SJCRH30 (cell line): Measurements from ENCODE around the gene RALGPS1. TPM values are rescaled to one million over a fixed set of nuclear protein-coding genes. Genes with fewer than 3 reads are reported as not detected.

Source experiments
- DNase-seq, 2 experiments: peaks; one replicate each; pipeline ENCODE4 v3.0.0-alpha.2; 2015 to 2020
- H3K27ac ChIP-seq: fragments of 250-450 bp; sonication (Bioruptor Pico); 2 replicates; pipeline ENCODE4 v1.5.1; 2020; ENCODE audit warnings: mild to moderate bottlenecking, moderate library complexity
- H3K27me3 ChIP-seq: fragments of 250-450 bp; sonication (Bioruptor Pico); 2 replicates; pipeline ENCODE4 v1.5.1; 2020; ENCODE audit warnings: mild to moderate bottlenecking, moderate library complexity
- H3K36me3 ChIP-seq: fragments of 250-450 bp; sonication (Bioruptor Pico); 2 replicates; pipeline ENCODE4 v1.5.1; 2020; ENCODE audit warnings: mild to moderate bottlenecking, moderate library complexity
- H3K4me1 ChIP-seq: fragments of 250-450 bp; sonication (Bioruptor Pico); 2 replicates; pipeline ENCODE4 v1.5.1; 2020; ENCODE audit warnings: mild to moderate bottlenecking, moderate library complexity
- H3K4me3 ChIP-seq: fragments of 250-450 bp; sonication (Bioruptor Pico); 2 replicates; pipeline ENCODE4 v1.5.1; 2020; ENCODE audit warnings: mild to moderate bottlenecking, moderate library complexity
- H3K9me3 ChIP-seq: fragments of 250-450 bp; sonication (Bioruptor Pico); replicated peaks from 2 replicates; pipeline ENCODE4 v1.5.1; 2020; ENCODE audit warnings: mild to moderate bottlenecking, moderate library complexity
- total RNA-seq: library from RNA; depleted of rRNA; stranded (reverse); fragments of >200 nt; shearing (Covaris generic); gene quantifications from 2 replicates; pipeline ENCODE4 v1.2.3, GENCODE V29; 2014

Gene RALGPS1
- total RNA-seq, 1 experiment from 2014 or later = 1.8 TPM

DNA sequence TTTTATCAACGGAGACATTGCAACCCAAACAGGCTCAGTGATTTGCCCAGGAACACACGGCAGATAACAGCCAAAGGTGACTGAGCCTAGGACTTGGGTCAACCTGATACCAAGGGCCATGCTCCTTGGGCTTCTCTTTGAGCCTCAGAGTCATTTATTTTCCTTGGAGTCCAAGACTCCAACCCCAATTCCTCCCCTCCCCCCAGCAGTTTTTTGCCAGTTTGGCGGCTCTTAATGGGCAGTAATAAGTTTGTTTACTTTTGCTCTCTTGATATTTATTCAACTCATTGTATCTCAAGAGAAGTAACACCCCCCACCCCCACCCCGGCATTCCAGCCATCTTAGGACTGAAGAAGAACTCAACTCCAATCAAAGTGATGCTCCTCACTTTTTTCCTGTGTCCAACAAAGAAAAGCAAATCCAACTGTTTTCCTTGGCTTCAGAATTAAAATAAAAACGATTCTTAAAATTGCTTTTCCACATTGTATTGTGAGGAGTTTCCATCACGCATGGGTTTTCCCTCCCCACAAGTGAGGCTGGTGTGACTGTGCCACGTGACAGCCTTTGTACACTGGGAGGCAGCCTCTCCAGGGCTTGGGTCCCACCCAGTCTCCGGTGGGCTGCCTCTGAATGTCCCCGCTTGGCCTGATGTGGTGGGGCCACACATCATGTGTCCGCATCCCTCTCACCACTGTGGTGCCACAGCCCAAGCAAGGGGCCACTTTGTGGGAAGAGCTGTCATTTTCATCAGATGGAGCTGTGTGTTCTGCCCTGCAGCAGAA, 198.8 kb downstream of the RALGPS1 start:
- no peaks in the 10 kb centered on the region for H3K27me3 ChIP-seq
- H3K4me3 ChIP-seq = no peak overlapping the region
- H3K27ac ChIP-seq = no peak overlapping the region
- H3K36me3 ChIP-seq = no peaks in the 10 kb centered on the region
- H3K9me3 ChIP-seq = no peaks in the 10 kb centered on the region; the same call in 1 of the 2 replicates
- H3K4me1 ChIP-seq = peaks cover 8% of the 10 kb centered on the region
- DNase-seq = no peak

DNA sequence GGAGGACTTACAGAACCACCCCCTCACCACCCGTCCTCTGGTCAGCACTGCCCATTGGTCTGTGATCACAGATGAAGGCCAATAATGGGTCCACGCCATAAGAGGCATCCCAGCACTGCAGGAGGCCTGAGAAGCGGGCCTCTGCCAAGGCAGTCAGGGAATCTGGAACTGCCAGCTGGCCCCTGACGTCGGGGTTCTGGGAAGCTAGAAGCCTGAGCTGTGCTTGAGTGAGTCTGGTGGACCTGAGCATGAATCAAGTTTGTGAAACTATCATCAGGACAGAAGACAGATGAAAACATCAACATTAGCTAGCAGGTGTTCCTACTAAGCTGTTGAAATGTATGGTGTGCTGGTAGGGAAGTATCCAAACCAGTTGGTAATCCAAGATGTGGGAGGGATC, 200.0 kb downstream of the RALGPS1 start:
- Histone ChIP-seq H3K4me3 (no peak overlapping the region), H3K9me3 (no peaks in the 10 kb centered on the region; the same call in 1 of the 2 replicates), H3K4me1 (peaks cover 8% of the 10 kb centered on the region), H3K36me3 (no peaks in the 10 kb centered on the region), H3K27ac (no peak overlapping the region), H3K27me3 (no peaks in the 10 kb centered on the region)
- no peak for DNase-seq

DNA sequence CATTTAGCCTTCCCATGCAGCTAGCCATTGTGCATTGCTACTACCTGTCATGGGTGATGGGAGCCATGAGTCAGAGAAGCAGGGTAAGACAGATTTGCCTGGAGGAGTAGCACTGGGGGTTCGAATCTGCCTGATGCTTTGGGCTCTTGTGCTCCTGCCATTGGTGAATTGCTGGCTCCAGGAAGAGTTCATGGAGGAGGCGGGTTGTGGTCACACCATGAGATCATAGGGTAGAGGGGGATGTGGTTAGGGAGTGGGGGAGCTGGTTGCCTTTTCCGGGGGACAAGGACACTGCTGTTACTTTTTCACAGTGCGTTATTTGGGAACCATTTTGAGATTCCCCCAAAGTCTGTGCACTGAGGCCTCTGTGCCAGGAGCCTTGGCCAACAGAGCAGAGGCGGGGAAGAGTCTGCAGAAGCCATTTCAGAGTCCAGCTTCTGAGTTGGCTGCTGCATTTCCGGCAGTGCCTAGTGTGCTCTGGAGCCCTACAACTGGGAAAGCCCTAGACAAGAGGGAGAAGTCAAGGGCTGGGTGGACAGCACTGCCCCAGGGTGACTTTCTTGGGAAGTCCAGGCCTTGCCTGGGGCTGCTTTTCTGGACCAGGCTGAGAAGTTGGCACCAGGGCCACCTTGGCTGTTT, 201.6 kb downstream of the RALGPS1 start:
- no peak for DNase-seq
- H3K4me3 ChIP-seq = no peak overlapping the region
- peaks cover 8% of the 10 kb centered on the region for H3K4me1 ChIP-seq
- no peak overlapping the region for H3K27ac ChIP-seq
- no peaks in the 10 kb centered on the region for H3K27me3 ChIP-seq
- H3K36me3 ChIP-seq = no peaks in the 10 kb centered on the region
- no peaks in the 10 kb centered on the region; the same call in 1 of the 2 replicates for H3K9me3 ChIP-seq

DNA sequence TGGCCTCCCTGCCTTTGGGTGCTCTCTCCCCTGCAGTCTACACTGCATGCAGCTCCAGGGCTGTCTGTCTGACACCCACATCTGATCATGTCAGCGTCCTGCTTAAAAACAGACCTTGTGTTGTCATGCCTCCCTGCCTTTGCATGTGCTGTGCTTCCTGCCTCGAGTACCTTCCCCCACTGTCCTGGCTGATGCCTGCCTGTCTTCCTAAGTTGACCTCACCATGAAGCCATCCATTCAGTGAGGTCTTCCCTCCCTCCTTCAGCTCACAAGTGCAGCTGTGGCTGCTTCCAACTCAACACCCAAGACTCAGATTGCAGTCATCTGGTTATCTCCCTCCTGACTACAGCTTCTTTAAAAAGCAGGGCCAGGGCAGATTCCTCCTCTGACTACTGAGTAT, 202.4 kb downstream of the RALGPS1 start:
- Histone ChIP-seq H3K27me3 (no peaks in the 10 kb centered on the region), H3K4me1 (peaks cover 8% of the 10 kb centered on the region), H3K27ac (no peak overlapping the region), H3K36me3 (no peaks in the 10 kb centered on the region), H3K9me3 (no peaks in the 10 kb centered on the region; the same call in 1 of the 2 replicates), H3K4me3 (no peak overlapping the region)
- no peak for DNase-seq

DNA sequence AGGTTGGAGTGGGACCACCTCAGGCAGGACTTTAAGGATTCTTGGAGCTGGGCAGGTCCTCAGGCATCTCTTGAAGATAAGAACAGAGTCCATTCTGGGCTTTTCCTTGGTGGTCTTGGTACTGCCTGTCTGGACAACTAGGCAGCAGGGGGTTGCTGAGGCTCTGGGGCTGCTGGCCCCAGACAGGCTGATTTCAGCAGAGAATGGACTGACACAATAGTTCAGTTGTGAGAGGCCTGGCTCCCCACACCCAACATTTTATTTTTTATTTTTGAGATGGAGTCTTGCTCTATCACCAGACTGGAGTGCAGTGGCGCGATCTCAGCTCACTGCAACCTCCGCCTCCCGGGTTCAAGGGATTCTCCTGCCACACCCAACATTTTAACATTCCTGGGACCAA, 203.2 kb downstream of the RALGPS1 start:
- Histone ChIP-seq H3K36me3 (no peaks in the 10 kb centered on the region), H3K27me3 (no peaks in the 10 kb centered on the region), H3K4me3 (no peak overlapping the region), H3K4me1 (peaks cover 3% of the 10 kb centered on the region; the same call in 1 of the 2 replicates), H3K9me3 (no peaks in the 10 kb centered on the region; the same call in 1 of the 2 replicates), H3K27ac (no peak overlapping the region)
- DNase-seq = no peak

DNA sequence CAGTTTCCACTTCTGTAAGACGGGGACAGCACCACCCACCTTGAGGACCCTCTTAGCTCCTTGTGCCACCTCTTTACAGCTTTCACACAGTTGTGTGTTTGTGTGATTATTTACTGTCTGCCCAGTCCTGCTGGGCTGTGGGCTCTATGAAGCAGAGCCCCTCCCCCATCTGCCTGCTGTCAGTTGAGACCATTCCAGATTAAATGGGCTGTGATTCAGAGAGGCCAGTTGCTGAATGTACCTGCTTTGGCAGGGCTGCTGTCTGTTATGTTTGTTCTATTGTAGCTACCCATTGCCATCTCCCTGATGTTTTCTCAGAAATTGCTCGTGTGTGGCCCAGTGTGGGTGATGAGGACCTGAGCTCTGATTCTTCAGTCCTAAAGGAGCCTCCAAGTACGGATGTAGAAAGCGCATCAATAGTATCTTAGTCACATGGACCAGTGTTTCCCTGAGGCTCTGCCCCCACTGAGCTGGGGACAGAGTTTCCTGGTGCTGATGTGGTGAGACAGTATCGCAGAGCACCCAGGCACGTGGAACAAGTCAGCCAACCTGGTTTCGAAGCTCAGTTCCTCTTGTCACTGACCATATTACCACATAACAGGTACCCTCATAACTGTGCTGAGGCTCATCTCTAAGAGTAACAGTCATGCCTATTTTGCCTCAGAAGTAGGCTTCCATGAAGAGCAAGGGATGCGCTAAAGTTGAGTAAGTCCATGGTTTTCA, 204.2 kb downstream of the RALGPS1 start:
- Histone ChIP-seq H3K4me3 (no peak overlapping the region), H3K27me3 (no peaks in the 10 kb centered on the region), H3K36me3 (no peaks in the 10 kb centered on the region), H3K9me3 (no peaks in the 10 kb centered on the region; the same call in 1 of the 2 replicates), H3K4me1 (peaks cover 8% of the 10 kb centered on the region), H3K27ac (no peak overlapping the region)
- no peak for DNase-seq

DNA sequence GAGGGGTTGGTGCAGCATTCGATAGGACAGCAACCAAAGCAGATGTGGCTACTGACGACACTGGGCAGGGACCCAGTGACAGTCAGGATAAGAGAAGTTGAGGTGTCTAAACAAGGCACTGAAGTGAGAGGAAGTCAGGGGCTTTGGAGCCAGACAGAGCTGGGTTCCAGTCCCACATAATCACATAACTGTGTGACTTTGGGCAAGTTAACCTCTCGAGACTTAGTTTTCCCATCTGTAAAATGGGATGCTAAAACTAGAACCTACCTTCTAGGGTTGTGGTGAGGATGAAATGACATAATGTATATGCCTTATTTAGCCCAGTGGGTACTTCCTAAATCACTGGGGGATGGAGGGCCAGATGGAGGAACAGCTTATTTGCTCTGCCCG, 204.7 kb downstream of the RALGPS1 start:
- no peaks in the 10 kb centered on the region for H3K36me3 ChIP-seq
- H3K9me3 ChIP-seq = no peaks in the 10 kb centered on the region; the same call in 1 of the 2 replicates
- peaks cover 14% of the 10 kb centered on the region for H3K4me1 ChIP-seq
- no peak overlapping the region for H3K4me3 ChIP-seq
- DNase-seq = no peak
- H3K27me3 ChIP-seq = no peaks in the 10 kb centered on the region
- H3K27ac ChIP-seq = no peak overlapping the region

DNA sequence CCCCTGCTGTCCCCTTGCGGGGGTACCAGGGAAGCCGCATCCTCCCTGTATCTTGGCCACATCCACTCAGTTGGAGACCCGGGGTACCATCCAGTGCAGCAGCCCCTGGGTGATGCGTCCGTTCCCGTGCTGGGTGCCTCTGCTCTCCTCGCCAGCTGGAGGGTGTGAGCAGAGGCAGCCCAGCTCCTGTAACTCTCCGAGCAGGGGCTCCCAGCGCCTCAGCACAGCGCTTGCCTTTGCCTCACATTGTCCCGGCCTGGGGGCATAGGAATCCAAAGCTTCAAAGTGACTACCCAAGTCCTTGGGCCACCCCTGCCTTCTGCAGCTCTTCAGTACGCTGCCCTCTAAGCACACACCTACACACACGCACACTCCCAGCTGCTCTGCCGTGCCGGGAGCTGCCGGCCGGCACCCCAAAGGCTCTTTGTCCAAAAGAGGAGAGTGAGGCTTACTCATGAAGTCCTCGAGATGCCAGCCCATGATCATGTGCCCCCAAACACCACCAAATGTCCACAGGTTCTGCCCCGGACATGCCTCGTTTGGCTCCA, 207.1 kb downstream of the RALGPS1 start:
- peak overlapping the region; percentile 87 for H3K27ac ChIP-seq
- peak overlapping the region; percentile 74 for H3K4me3 ChIP-seq
- no peaks in the 10 kb centered on the region for H3K27me3 ChIP-seq
- DNase-seq = peak; percentile 52 to 60
- no peaks in the 10 kb centered on the region for H3K36me3 ChIP-seq
- peaks cover 23% of the 10 kb centered on the region for H3K4me1 ChIP-seq
- no peaks in the 10 kb centered on the region for H3K9me3 ChIP-seq

DNA sequence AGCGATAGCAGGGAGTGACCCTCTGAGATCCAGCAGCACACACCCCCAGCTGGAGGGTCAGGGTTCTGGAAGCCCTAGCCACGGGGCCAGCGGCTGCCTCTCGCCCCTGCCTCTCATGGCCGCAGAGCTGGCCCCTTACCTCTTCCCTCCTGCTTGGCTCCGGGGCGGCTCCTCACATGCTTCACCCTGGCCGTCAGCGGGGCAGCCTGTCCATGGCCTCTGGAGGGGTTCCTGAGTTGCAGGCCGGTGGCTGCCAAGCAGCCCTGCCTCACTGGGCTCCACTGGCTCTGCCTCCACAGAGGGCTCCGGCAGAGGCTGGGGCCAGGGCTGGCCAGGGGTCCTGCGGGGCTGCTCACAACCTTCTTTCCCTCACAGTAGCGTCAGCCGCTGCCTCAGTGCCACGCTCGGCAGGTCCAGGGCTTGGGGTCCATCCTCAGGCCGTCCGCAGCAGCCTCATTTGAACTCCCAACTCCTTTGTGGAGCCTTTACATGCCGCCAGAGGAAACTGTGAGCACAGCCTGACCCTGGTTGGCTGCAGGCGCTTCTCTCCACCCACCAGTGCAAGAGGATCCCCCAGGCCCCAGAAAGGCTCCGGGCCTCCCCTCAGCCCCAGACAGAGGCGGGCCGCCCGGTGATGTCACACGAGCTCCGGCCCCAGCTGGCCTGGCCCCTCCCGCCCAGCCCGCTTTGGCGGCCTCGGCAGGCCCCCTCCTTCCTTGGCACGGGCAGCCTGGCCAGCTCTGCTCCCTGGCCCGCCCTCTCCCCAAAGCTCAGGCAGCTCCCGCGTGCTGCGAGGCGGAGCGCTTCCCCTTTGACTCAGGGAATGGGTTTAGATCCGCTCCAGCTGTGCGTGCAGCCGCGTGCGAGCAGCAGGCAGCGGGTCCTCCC, 207.8 kb downstream of the RALGPS1 start, which contains the start of gene ANGPTL2:
TSS of gene ANGPTL2 (minus strand) at position 460 of the 888 bp plus-strand sequence. CDS start 13,904 bp downstream, outside the sequence.
- Histone ChIP-seq H3K27me3 (no peaks in the 10 kb centered on the region), H3K36me3 (no peaks in the 10 kb centered on the region), H3K4me3 (peak within 1 kb of the TSS; percentile 74), H3K4me1 (peaks cover 24% of the 10 kb centered on the region), H3K27ac (peak within 1 kb of the TSS; percentile 87), H3K9me3 (no peaks in the 10 kb centered on the region)
- DNase-seq = peak; percentile 98

DNA sequence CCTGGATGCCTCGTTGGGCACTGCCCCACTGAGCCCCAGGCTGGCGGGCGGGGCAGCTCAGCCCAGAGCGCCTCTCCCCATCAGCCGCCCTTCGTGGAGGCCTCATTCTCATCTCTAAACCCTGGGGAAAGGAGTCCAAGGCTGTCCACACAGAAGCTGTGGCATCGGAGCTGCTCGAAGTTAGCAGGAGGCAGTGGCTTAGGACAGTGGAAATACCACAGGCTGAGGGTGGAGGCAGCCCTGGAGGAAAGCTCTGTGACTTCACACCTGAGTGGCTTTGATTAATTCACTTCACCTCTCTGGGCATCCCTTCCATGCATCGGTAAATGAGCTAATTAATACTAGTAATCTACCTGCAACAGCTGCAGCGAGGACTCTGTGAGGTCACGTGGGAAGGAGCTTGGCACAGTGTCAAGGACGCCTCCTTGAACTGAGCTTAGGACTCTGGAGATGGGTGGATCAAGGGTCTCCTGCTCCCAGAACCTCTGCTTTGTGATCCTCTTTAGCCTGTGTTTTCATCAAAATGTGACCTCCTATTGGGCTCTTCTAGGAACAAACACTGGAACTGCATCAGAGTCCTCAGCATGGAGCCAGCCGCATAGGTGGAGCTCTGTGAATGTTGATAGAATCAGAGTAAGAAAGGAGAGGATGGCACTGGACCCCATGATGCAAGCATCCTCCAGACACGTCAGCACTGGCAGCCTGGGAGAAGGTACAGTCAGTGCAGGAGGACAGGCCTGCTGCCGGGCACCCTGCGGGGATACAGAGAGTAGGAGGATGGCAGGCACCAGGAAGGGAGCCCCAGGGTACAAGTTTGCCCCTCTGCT, 208.7 kb downstream of the RALGPS1 start:
- Histone ChIP-seq H3K36me3 (no peaks in the 10 kb centered on the region), H3K4me1 (peaks cover 26% of the 10 kb centered on the region), H3K4me3 (peak overlapping the region; percentile 74), H3K27ac (peak overlapping the region; percentile 87), H3K9me3 (no peaks in the 10 kb centered on the region), H3K27me3 (no peaks in the 10 kb centered on the region)
- DNase-seq = peak; percentile 69 to 82

DNA sequence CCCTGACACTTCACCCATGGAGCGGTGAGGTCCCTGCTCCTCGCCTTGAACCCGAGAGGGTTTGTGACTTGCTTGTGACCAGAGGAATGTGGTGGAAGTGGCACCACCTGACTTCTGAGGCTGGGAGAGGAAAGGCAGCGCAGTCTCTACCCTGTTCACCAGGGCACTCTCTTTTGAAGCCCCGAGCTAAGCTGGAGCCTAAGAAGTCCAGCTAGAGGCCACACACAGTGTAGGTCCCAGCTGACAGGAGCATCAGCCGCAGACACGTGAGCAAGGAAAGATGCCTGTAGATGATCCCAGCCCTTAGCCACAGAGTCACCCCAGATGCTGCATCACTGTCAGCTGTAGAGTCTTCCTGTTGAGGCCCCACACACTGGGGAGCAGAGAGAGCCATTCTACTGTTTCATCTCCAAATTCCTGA, 209.5 kb downstream of the RALGPS1 start:
- DNase-seq = peak; percentile 91 to 93
- Histone ChIP-seq H3K36me3 (no peaks in the 10 kb centered on the region), H3K27me3 (no peaks in the 10 kb centered on the region), H3K4me3 (no peak overlapping the region; the same call in 1 of the 2 replicates), H3K9me3 (no peaks in the 10 kb centered on the region), H3K27ac (peak overlapping the region; percentile 87), H3K4me1 (peaks cover 34% of the 10 kb centered on the region)

DNA sequence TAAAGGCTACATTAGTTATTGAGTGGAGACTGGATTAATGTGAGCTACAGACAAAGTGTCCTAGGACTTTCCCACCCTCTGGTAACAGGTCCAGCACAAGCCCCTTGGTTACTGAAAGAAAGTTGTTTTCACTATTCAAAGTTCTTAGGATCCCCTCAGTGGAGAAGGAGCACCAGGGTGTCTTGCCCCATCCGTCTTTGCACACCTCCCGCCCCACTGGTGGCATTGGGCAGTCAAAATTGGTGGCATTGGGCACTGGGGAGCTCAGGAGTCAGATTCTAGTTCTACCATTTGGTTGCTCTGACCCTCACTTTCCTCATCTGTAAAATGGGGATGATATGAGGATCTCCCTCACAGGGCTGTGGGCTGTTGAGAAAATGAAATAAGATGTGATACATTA, 210.2 kb downstream of the RALGPS1 start:
- Histone ChIP-seq H3K4me3 (no peak overlapping the region), H3K9me3 (no peaks in the 10 kb centered on the region), H3K4me1 (peaks cover 37% of the 10 kb centered on the region), H3K27me3 (no peaks in the 10 kb centered on the region), H3K36me3 (no peaks in the 10 kb centered on the region), H3K27ac (peak overlapping the region; percentile 87)
- no peak for DNase-seq

DNA sequence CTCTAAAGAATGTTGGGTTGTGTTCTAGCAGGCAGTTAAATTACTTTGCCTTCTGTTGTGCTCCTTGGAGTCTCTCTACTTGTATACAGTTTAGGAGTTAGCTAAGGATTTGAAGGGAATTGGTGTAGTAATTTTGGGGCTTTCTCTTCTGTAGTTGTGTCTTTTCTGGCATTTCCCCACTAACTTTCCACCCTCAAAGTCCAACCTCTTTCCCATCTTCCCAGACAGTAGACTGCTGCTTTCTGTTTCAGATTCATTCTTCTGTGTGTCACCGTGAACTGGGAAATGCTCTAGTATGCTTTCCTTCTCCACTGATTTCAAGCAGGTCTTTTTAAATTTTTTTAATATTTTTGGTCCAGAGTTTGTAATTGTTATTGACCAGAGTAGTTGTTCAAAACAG, 212.4 kb downstream of the RALGPS1 start:
- Histone ChIP-seq H3K27ac (no peak overlapping the region), H3K27me3 (no peaks in the 10 kb centered on the region), H3K4me3 (no peak overlapping the region), H3K9me3 (no peaks in the 10 kb centered on the region), H3K4me1 (peaks cover 55% of the 10 kb centered on the region), H3K36me3 (no peaks in the 10 kb centered on the region)
- DNase-seq = no peak
